ENCODE results near the gene MARCHF3.
"Not testable (repeated sequence)": the region's sequence is repeated elsewhere in the genome, so short reads cannot be mapped to it uniquely, and the experiment has no call there.

Gene MARCHF3

DNA sequence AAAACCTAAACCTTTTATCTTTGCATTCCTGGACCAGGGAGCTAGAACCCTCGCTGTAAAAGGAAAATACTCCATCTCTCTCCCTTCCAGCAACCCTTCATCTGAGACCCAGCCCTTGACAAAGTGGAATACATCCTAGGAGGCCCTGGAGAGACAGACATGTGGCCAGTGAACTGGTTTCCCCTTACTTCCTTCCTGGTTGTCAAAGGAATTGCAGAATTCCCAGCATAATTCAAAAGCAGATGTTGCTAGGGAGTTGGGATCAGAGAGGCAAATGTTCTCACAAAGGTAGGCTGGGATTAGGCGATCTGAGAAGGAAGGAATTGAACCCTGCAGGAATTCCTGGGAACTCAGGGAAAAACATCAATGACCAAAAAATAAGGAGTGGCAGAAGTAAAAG, 80.9 kb downstream of the MARCHF3 start:
- no peak for DNase-seq

DNA sequence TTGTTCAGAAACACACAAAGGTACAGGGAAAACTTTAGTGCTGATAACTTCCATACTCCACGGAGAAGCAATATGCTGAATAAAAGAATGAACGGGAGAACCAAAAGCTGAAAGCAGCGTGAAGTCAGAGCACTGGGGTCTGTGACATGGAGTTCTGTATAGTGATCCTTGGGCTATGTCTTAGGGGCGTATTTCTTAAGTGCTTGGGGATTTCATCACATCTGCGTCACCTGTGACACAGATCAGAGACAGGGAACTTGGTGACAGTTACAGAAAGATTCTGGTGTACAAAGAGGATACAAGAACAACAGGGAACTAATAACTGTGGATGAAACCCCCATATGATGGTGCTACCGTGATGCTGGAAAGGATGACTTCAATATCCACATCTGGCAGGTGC, 81.9 kb downstream of the MARCHF3 start:
- DNase-seq, result no peak

DNA sequence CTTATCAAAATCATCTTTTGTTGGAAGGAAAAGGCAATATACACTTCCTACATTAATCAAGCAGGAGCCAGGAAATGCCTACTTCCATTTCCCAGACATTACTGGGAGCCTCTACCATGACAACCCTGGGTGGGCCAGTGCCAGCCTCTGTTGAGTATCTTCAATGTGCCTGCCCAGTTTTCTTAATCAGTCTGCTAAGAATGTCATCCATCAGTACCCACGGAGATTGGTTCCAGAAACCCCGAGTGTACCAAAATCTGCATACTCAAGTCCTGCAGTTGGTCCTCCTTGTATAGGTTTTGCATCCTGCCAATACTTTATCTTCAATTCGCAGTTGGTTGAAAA, 82.4 kb downstream of the MARCHF3 start:
- DNase-seq, result no peak

DNA sequence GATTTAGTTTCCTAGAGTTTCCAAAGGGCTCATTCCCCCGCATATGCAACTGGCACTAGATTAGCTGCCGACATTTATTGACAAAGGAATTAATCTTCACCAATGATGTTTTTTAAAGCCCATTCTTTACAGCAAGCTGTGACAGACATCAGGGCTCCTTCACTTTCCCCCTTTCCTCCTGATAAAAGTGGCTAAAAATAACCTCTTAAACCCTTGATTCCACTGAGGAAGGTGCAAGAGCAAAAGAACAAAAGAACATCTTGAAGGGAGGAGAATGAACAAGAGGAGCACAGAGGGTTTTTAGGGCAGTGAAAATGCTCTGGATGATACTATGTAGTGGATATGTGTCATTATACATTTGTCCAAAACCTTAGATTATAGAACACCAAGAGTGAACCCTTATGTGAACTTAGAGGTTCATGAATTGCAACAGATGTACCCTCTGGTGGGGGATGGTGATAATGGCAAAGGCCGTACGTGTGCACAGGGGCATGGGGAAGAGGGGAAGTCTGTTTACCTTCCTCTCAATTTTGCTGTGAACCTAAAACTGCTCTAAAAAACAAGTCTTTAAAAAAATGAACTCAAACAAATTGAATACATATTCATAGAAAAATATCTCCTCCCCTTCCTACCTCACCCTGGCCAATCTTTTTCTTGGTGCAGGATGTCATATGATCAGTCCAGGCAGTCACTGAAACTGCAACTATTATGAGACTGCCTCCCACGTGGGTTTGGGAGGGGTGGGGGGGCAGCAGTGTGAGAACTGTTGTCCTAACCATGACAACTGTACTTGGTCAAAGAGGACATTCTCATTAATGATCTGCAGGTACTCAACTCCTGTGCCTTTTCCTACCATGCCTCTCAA, 83.0 kb downstream of the MARCHF3 start:
- DNase-seq, result no peak

DNA sequence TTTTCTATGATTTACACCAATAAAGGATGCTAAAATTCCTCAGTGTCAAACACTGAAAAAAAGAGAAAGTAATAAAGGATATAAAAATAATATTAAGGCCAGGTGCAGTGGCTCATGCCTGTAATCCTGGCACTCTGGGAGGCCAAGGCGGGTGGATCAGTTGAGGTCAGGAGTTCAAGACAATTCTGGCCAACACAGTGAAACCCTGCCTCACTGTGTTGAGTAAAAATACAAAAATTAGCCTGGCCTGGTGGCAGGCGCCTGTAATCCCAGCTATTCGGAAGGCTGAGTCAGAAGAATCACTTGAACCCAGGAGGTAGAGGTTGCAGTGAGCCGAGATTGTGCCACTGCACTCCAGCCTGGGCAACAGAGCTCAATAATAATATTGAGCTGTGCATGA, 87.5 kb downstream of the MARCHF3 start:
- not testable (repeated sequence) for DNase-seq

DNA sequence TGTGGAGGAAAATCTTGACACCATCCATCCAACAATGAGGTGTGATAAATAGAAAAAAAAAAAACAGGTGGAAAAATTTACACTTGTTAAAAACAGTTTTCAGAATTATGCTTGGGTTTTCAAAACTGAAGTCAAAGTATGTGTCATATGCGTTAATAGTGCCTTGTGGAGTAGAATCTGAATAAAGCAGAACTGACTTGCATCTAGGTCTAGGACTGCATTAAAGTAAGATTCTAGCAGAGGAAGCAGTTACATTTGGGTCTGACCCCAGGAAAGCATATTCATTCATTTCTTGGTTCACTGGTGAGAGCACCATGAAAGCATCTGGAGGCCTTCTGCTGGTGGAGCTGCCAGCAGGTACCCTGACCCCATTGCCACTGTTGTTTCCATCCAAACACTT, 89.0 kb downstream of the MARCHF3 start:
- DNase-seq, result no peak

DNA sequence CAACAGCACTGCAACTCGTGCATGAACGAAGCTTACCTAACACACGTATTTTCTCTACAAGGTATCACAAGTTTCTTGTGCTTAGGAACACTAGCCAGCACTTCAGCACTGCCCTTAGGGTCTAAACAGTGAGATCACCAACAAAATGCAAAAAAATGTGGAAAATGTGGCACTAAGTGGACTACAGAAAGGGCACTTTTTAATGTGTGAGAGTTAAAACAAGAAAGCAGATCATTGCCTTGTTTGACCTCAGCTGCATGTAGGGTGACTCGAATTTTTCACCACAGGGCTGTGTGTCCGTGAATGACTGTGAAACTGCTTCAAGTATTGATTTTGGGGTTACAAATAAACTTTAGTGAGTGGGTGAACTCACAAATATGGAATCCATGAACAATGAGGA, 90.5 kb downstream of the MARCHF3 start:
- DNase-seq, result no peak

DNA sequence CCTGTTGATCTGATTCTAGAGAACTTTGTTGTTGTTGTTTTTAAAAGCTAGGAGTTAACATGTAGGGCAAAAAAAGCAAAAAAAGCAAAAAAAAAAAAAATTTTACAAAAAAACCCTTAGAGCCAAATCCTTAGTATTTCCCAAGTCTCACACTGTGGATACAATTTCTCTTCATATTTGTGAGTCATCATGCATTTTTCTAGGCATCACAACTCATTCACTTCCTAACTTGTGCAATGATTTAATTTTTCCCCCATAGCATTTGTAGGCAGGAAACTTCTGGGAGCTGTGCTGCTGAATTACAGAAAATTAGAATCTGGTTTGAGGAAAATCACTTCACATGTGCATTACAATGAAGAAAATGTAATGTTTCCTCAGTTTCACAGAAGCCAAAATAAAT, 91.9 kb downstream of the MARCHF3 start:
- peak; percentile 9 to 10 for DNase-seq

DNA sequence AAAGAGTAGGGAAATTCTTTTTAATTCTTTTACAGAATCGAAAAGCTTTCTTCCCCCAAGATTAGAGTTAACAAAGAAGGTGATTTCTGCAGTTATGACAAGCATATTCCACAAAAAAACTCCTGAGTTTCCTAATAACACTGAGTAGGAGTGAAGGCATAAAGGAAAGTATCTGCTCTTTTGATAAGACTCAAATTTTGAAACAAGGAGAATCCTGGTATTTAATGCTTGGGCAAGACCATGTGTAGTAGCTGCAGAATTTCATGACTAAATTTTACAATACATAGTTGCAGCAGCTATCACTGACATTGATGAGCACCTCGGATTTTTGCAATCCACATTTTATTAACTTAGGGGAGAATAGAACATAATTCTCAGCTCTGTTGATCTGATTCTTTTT, 92.6 kb downstream of the MARCHF3 start:
- DNase-seq, result no peak

DNA sequence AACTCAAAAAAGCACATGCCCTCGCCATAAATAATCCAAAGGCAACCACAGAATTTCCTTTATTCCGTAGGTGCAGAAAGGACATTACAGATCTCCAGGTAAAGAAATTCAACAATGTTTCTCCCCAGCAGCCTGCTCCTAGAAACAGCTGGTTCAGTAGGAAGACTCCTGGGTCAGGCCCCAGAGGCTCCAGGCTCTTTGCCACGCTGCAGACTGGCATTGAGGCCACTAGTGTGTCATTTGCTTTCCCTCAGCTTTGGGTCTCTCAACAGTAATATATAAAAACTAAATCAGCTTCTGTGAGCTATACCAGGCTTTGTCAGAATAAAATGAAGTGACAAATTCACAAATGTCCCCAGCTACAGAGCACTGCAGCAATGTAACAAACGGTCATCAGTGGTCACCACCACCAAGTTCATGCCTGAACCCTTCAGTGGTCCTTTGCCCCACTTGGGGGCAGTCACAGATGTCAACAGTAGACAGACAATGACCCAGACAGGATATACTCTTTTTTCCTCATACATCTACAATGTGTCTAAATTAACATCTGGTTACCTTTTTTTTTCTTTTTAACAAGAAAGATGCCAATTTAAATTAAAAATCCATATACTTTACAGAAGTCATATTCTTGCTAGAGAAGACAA, 93.5 kb downstream of the MARCHF3 start:
- DNase-seq, result no peak

DNA sequence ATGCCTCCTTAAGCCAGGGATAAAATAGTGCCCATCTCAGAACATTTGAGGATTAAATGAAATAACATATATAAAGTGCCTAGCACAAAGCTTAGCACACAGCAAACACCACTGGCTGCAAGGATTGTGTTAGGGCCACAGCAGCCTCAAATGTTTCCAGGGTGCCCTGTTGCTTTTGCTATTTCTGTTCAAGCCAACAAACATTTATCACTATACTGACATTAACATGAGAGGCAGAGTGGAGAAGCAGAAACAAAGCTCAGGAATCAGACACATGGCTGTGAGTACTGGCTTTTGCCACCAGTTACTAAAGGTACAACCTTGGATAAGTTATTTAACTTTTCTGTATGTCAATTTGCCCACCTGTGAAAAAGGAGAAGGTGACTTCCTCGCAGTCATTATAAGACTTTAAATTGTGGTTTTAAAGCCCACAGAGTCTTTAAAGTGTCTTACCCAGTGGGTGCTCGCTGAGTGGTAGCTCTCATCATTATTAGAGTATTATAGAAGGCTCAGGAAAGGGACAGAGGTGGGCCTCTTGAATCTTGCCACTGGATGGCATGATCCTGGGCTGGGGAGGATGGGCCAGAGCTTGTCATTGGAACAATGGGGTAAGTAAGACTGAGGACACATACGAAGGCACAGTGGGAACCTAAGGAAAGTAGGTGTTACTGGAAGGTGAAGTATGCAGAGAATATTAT, 98.2 kb downstream of the MARCHF3 start:
- no peak for DNase-seq

DNA sequence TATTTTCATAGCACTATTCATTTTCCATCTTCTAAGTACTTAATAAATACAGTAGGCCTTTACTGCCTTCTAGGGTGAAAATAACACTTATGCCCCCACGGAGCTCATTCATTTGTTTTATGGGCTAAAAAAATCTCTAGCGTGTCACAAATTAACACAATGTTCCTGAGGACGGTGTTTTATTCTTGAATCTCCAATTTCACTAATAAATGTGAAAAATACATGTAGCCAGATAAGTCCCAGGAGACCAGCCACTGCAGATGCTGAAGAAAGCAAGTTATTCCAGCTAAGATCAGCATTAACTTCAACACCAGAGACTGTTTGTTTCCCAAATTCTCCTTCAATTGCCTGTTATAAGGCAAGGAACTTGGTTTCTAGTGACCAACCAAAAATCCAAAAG, 102.3 kb downstream of the MARCHF3 start:
- DNase-seq, result no peak

DNA sequence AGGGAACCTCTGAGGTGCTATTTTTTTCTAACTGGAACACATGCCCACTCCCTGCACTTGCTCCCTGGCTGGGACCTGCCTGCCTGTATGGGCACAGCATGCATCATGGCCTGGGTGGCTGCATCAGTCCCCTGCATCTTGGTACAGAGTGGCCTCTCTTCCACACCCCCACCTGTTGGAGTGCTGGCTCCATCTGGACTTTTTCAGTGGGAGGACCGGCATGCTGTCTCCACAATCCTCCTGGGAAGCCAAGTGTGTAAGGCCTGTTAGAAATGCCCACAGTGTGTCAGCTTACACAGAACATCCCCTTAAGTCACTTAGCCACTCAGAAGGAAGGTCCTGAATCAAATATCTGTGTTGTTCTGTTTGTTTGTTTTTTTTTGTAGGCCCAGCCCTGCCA, 102.9 kb downstream of the MARCHF3 start:
- DNase-seq, result peak; percentile 33 to 39

DNA sequence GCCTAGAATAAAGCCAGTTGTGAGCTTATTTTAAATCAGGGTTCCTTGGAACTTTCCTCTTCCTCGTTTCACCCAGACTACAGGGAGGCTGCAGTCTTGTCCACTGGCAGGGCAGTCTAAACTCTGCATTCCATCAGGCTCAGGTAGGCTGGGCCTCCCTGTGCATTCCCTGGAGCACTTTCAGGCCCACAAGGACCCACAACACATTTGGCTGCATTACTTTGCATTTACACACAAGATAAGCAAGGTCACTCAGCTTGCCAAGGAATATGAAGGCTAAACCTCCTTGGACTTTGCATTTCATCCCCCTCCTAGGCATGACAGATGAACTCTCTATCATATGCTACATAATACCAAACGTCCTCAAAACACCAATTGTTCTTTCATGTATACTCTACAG, 104.2 kb downstream of the MARCHF3 start:
- DNase-seq, result no peak

DNA sequence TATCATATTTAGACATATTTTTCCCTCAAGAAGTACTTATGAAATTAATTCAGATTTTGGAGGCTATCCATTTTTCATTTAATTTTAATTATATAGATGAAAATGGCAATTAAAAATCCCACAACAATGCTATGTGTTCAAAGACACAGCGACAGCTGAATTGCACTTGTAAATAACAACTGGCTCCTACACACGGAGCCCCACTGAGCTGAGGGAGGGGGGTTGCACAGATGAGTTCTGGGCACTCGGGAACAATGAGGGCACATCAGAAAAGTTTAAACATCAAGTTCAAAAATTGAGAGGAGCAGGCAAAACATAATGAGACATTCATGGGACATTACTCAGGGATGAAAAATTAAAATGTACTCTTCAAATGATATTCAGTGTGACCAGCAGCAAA, 104.9 kb downstream of the MARCHF3 start:
- no peak for DNase-seq

DNA sequence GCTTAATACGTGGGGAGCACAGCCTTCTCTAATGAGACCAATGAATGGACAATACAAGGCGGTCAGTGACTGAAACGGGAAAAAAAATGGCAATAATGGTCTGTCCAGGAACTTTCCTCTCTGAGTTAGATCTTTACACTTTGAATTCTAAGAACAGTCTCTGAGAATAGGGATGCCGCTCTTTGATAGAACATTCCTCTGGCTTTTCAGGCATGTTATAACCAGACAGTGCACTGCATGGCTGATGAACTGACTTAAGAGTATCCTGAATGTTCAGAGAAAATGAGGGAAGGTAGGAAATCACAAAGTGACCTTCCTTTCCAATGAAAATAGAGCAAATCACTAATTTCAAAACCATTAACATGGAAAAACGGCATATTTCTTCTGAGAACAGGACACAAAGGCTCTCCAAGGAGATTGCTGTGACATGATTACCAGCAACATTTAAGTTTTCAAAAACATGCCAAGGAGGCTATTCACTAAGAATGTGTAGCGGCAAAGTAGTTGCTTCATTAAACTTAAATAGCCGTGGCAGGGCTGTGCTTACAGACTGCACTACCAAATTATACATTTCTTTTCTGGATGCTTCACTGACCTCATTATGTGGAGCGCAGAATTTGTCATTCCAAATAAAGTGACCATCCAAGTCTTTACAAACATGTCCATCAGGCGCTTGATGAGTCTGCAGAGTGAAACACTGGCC, 105.9 kb downstream of the MARCHF3 start:
- DNase-seq, result no peak

DNA sequence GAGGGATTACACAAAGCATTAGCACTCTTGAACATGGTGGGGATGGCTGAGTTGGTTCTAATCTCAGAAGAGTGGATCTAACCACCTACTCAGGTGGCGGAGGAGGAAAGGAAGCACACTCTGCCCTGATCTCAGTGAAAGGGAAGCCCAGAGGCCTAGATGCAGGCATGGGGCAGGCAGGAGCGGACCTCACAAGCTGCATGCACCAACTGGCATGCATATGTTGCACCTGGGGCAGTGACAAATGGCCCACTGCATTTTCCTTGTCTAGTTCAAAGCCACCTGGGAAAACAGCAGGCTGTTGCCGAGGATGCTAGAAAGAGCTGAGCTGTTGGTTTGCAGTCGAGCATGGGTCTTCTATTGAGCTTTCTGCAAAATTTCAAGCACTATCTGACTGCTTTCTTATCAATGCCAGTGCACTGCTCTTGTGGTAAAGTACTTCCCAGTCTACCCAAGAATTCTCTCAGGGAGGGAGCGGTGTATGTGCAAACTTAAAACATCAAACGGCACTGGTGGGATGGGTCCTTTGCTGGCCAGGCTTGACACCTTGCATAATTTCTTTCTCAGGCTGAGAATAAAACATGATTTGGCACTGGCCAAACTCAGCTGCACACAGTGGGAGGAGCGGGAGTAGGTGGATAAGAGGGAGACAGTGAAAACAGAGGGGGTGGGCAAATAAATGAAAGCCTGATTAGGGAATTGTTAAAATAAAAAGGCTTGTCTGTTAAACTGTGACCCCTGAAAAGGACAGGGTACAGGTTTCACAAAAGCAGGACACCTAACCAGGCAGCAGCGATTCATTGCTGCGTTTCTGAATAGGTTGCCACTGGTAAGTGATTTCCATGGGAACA, 108.9 kb downstream of the MARCHF3 start:
- no peak for DNase-seq

DNA sequence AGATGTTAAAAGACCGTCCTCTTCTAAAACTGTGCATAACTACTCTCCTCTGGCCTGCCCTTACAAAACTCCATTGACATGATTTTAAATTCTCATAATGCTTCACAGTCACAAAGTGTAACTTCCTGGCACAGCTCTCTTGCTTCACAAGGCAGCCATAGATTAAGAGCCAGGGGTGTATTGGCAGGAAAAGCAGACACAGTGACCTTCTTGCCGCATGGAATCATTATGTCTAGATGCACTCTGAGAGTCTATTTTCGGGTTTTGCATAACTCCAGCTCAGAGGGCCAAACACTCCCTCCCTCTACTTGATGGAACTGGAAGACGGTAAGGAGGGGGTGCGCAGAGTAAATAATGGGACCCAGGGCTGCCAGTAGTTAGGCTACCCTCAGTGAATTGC, 110.1 kb downstream of the MARCHF3 start:
- DNase-seq, result no peak

DNA sequence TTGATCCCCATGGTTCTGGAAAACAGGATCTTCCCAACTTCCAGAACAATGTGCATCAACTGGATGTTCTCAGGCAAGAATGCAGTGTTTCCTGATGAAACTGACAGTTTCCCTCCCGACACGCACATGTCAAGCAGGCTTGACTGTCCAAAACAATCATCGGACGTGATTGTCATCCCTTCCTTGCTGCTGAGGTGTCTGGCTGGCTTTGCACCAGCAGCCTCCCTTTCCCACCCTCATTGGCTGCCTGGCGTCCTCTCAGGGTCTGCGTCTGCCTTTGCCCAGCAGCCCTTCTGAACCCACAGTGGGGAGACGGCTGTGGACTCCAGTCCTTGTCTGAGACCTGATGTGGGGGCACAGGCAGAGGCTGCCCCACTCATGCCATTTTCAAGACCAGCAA, 110.8 kb downstream of the MARCHF3 start:
- DNase-seq, result no peak

DNA sequence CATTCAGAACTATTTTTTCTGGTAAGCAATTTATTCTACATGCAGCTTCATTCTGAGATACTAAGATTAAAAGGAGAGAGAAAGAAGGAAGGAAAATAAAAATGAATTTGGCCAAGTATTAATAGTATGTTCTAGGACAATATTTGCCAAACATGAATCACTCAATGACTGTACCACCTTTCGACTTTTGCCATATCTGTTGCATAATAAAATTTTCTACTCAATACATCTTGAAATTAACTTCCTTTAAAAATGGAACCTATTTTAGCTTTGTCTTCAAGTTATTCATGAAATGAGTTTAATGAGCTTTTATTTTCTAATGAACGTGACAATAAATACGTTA, 111.8 kb downstream of the MARCHF3 start:
- DNase-seq, result no peak

DNA sequence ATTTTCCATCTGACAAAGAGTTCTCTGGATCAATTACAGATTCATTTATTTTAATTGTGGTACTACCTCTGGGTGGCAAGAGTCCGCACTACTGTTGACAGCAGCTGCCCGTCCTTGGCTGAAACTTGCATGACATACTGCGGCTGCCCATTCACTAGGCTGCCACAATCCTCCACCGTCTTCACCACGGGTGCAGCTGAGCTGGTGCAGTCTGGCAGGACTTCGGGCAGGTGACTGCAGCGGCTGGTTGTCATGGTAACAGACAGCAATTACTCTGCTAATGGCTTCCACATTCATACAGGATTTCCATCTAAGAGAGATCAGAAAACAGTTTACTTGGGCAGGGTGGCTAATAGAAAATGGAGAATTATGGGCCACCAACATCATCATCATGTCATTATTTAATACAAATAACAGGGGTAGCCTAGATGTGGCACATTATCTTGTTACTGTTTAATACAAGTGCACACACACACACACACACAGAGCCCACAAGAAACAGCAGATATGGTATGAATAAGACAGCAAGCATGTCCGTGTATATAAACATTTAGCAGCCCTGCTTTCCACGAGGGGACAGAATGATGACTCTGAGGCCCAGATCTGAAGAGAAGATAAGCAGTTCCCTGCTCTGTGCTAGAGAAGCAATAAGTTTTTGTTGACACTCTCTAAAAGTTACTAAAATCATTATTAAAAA, 112.3 kb downstream of the MARCHF3 start:
- DNase-seq, result no peak

DNA sequence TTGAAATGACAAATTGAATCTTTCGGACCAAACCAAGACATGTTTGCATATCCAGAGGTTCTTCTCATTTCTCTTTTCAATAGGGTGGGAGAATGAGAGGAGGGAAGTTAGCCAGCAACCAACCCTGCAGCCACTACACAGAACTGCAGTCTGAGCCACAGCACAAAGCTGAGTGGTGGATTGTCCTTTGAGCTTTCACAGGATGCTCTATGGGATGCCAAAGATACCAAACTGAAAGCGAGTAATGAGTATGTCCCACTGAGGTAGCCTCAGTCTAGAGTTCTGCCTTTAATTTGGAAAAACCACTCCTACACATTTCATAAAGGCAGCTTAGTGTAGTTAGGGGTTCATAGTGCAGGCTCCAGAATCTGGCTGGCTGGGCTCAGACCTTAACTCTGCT, 114.9 kb downstream of the MARCHF3 start:
- DNase-seq, result no peak

Measured in inflammatory macrophage (primary cell).